ENCODE results near the gene ABCC5. TPM values are rescaled to one million over a fixed set of nuclear protein-coding genes. Genes with fewer than 3 reads are reported as not detected.

Gene ABCC5
- total RNA-seq, 1 donor from 2014 or later = 67.5 TPM

- Histone ChIP-seq H3K4me3 (no peak overlapping the region), H3K4me1 (no peaks in the 10 kb centered on the region), H3K9me3 (no peaks in the 10 kb centered on the region), H3K27ac (no peak overlapping the region), H3K36me3 (no peaks in the 10 kb centered on the region), H3K27me3 (no peaks in the 10 kb centered on the region)
- TF ChIP-seq POLR2AphosphoS5 (IDR thresholded peaks at IDR 0.05; ENCODE audit: insufficient read depth in 1 of 2, low read depth in 1 of 2) = no peak
- TF ChIP-seq CTCF (IDR thresholded peaks at IDR 0.05) = no peak
- TF ChIP-seq POLR2A (IDR thresholded peaks at IDR 0.05) = no peak
- intact Hi-C loops (cut with DNase I) = loop anchor here (10.0 kb wide), 2 partner anchors 117 to 347 kb away; partner anchors contain the start of genes ABCC5, ALG3 and EEF1AKMT4
- no peak for DNase-seq (ENCODE audit: extremely low spot score in 2 of 2)
Observed at GRCh38 chr3:183898028-183898431, 119.7 kb downstream of the ABCC5 start.

- Histone ChIP-seq H3K27me3 (no peaks in the 10 kb centered on the region), H3K4me1 (no peaks in the 10 kb centered on the region), H3K36me3 (no peaks in the 10 kb centered on the region), H3K27ac (no peak overlapping the region), H3K9me3 (no peaks in the 10 kb centered on the region), H3K4me3 (no peak overlapping the region)
- intact Hi-C loops (cut with DNase I) = loop anchor here (10.0 kb wide), 2 partner anchors 117 to 347 kb away; partner anchors contain the start of genes ABCC5, ALG3 and EEF1AKMT4
- no peak for DNase-seq (ENCODE audit: extremely low spot score in 2 of 2)
- TF ChIP-seq POLR2AphosphoS5 (IDR thresholded peaks at IDR 0.05; ENCODE audit: insufficient read depth in 1 of 2, low read depth in 1 of 2) (no peak), CTCF (IDR thresholded peaks at IDR 0.05) (no peak), POLR2A (IDR thresholded peaks at IDR 0.05) (no peak)
Observed at GRCh38 chr3:183897606-183898005, 120.1 kb downstream of the ABCC5 start.

- Histone ChIP-seq H3K27ac (no peak overlapping the region), H3K9me3 (no peaks in the 10 kb centered on the region), H3K4me1 (no peaks in the 10 kb centered on the region), H3K27me3 (no peaks in the 10 kb centered on the region), H3K36me3 (no peaks in the 10 kb centered on the region), H3K4me3 (no peak overlapping the region)
- DNase-seq (ENCODE audit: extremely low spot score in 2 of 2) = no peak
- intact Hi-C loops (cut with DNase I) = loop anchor here (10.0 kb wide), 2 partner anchors 118 to 348 kb away; partner anchors contain the start of genes ABCC5, ALG3 and EEF1AKMT4
- no peak for TF ChIP-seq CTCF (IDR thresholded peaks at IDR 0.05)
Observed at GRCh38 chr3:183896610-183897009, 121.1 kb downstream of the ABCC5 start.

GRCh38 chr3:183896184-183896583 is 121.5 kb downstream of the ABCC5 start:
- H3K27me3 ChIP-seq = no peaks in the 10 kb centered on the region
- H3K4me3 ChIP-seq = no peak overlapping the region
- no peaks in the 10 kb centered on the region for H3K36me3 ChIP-seq
- no peak for DNase-seq (ENCODE audit: extremely low spot score in 2 of 2)
- intact Hi-C loops (cut with DNase I) = loop anchor here (10.0 kb wide), 2 partner anchors 119 to 349 kb away; partner anchors contain the start of genes ABCC5, ALG3 and EEF1AKMT4
- H3K4me1 ChIP-seq = no peaks in the 10 kb centered on the region
- TF ChIP-seq POLR2A (IDR thresholded peaks at IDR 0.05) = no peak
- no peak for TF ChIP-seq CTCF (IDR thresholded peaks at IDR 0.05)
- no peak for TF ChIP-seq POLR2AphosphoS5 (IDR thresholded peaks at IDR 0.05; ENCODE audit: insufficient read depth in 1 of 2, low read depth in 1 of 2)
- H3K9me3 ChIP-seq = no peaks in the 10 kb centered on the region
- no peak overlapping the region for H3K27ac ChIP-seq

- Histone ChIP-seq H3K36me3 (no peaks in the 10 kb centered on the region), H3K9me3 (no peaks in the 10 kb centered on the region), H3K4me1 (no peaks in the 10 kb centered on the region), H3K27me3 (no peaks in the 10 kb centered on the region), H3K4me3 (no peak overlapping the region), H3K27ac (no peak overlapping the region)
- intact Hi-C loops (cut with DNase I) = loop anchor here (10.0 kb wide), 2 partner anchors 119 to 349 kb away; partner anchors contain the start of genes ABCC5, ALG3 and EEF1AKMT4
- no peak for DNase-seq (ENCODE audit: extremely low spot score in 2 of 2)
- TF ChIP-seq CTCF (IDR thresholded peaks at IDR 0.05) (no peak), POLR2A (IDR thresholded peaks at IDR 0.05) (no peak), POLR2AphosphoS5 (IDR thresholded peaks at IDR 0.05; ENCODE audit: insufficient read depth in 1 of 2, low read depth in 1 of 2) (no peak)
Observed at GRCh38 chr3:183895774-183896173, 121.9 kb downstream of the ABCC5 start.

Data from vagina (tissue), 2 donors.